Neural progenitor cell (in vitro differentiated cells): Measurements from ENCODE around the gene CFAP206. TPM values are rescaled to one million over a fixed set of nuclear protein-coding genes. Genes with fewer than 3 reads are reported as not detected.

Experiments used
- DNase-seq: peaks from one replicate; pipeline ENCODE4 v3.0.0-alpha.2; 2016; ENCODE audit warnings: low spot score
- H2AFZ ChIP-seq: fragments of 200-600 bp; sonication (generic); replicated peaks from 2 replicates; pipeline ENCODE4 v1.6.1; 2016; ENCODE audit warnings: antibody characterized with exemption
- H3F3A ChIP-seq: fragments of 200-600 bp; sonication (generic); 2 replicates; pipeline ENCODE4 v1.6.1; 2016; ENCODE audit warnings: antibody characterized with exemption, low read depth
- H3K27ac ChIP-seq: fragments of 200-600 bp; sonication (generic); 2 replicates; pipeline ENCODE4 v1.5.1; 2016; ENCODE audit warnings: mild to moderate bottlenecking
- H3K27me3 ChIP-seq: fragments of 200-600 bp; sonication (generic); 2 replicates; pipeline ENCODE4 v1.6.1; 2016; ENCODE audit warnings: mild to moderate bottlenecking, moderate library complexity
- H3K36me3 ChIP-seq: fragments of 200-600 bp; sonication (generic); 2 replicates; pipeline ENCODE4 v1.5.1; 2016
- H3K4me1 ChIP-seq: fragments of 200-600 bp; sonication (generic); 2 replicates; pipeline ENCODE4 v1.6.1; 2016; ENCODE audit warnings: mixed run types
- H3K4me2 ChIP-seq: fragments of 200-600 bp; sonication (generic); 2 replicates; pipeline ENCODE4 v1.6.1; 2016
- H3K4me3 ChIP-seq: fragments of 200-600 bp; sonication (generic); 2 replicates; pipeline ENCODE4 v1.5.1; 2016
- H3K79me2 ChIP-seq: fragments of 200-600 bp; sonication (generic); 2 replicates; pipeline ENCODE4 v1.6.1; 2016; ENCODE audit warnings: low read depth
- H3K9ac ChIP-seq: fragments of 200-600 bp; sonication (generic); 2 replicates; pipeline ENCODE4 v1.6.1; 2016
- H3K9me3 ChIP-seq: fragments of 200-600 bp; sonication (generic); 2 replicates; pipeline ENCODE4 v1.5.1; 2016; ENCODE audit warnings: low read depth
- H4K20me1 ChIP-seq: fragments of 200-600 bp; sonication (generic); 2 replicates; pipeline ENCODE4 v1.6.1; 2016; ENCODE audit warnings: low read depth
- H3K27ac Mint-ChIP-seq: 3 replicates; pipeline ENCODE4 v1.8.0; 2021; ENCODE audit warnings: mixed read lengths
- H3K27me3 Mint-ChIP-seq: 2 replicates; pipeline ENCODE4 v1.8.0; 2022; ENCODE audit warnings: low read depth, mild to moderate bottlenecking, inconsistent platforms, moderate library complexity, mixed read lengths; ENCODE audit not compliant: insufficient read depth
- H3K36me3 Mint-ChIP-seq: 3 replicates; pipeline ENCODE4 v1.8.0; 2021; ENCODE audit warnings: mixed read lengths
- H3K4me1 Mint-ChIP-seq: 3 replicates; pipeline ENCODE4 v1.8.0; 2021; ENCODE audit warnings: mixed read lengths
- H3K4me3 Mint-ChIP-seq: 3 replicates; pipeline ENCODE4 v1.8.0; 2021; ENCODE audit warnings: mild to moderate bottlenecking, moderate library complexity, mixed read lengths
- H3K9me3 Mint-ChIP-seq: 3 replicates; pipeline ENCODE4 v1.8.0; 2020; ENCODE audit warnings: mixed read lengths
- EZH2 ChIP-seq: fragments of 200-600 bp; sonication (generic); IDR thresholded peaks from 2 replicates; pipeline ENCODE4 v1.6.1; 2017; ENCODE audit warnings: antibody characterized with exemption, mild to moderate bottlenecking, moderate library complexity
- EZH2phosphoT487 ChIP-seq: fragments of 200-600 bp; sonication (generic); IDR thresholded peaks from 2 replicates; pipeline ENCODE4 v1.6.1; 2017; ENCODE audit warnings: antibody characterized with exemption
- total RNA-seq: library from RNA; depleted of rRNA; stranded (reverse); fragments of >200 nt; gene quantifications from 2 replicates; pipeline ENCODE4 v1.2.3, GENCODE V29; 2015; ENCODE audit warnings: low replicate concordance
- TF ChIP-seq, protein P1 (sequence below): fragments of 200-600 bp; sonication (generic); IDR thresholded peaks from 2 replicates; pipeline ENCODE4 v1.5.1; 2017; ENCODE audit warnings: antibody characterized with exemption, mild to moderate bottlenecking

Gene CFAP206
- total RNA-seq, 1 donor from 2014 or later, result 0.52 TPM

GRCh38 chr6:87407561-87407900, 241 bp upstream of the CFAP206 start:
- H3F3A ChIP-seq, result peaks cover 9% of the 10 kb centered on the region
- H3K36me3 ChIP-seq, result no peaks in the 10 kb centered on the region
- no peaks in the 10 kb centered on the region for H3K36me3 Mint-ChIP-seq
- H3K79me2 ChIP-seq, result no peaks in the 10 kb centered on the region
- peak overlapping the region; percentile 76 for H3K4me2 ChIP-seq
- peaks cover 2% of the 10 kb centered on the region for H3K4me1 Mint-ChIP-seq
- no peaks in the 10 kb centered on the region for H4K20me1 ChIP-seq
- TF ChIP-seq EZH2 (no peak), EZH2phosphoT487 (no peak)
- TF ChIP-seq, protein P1, sequence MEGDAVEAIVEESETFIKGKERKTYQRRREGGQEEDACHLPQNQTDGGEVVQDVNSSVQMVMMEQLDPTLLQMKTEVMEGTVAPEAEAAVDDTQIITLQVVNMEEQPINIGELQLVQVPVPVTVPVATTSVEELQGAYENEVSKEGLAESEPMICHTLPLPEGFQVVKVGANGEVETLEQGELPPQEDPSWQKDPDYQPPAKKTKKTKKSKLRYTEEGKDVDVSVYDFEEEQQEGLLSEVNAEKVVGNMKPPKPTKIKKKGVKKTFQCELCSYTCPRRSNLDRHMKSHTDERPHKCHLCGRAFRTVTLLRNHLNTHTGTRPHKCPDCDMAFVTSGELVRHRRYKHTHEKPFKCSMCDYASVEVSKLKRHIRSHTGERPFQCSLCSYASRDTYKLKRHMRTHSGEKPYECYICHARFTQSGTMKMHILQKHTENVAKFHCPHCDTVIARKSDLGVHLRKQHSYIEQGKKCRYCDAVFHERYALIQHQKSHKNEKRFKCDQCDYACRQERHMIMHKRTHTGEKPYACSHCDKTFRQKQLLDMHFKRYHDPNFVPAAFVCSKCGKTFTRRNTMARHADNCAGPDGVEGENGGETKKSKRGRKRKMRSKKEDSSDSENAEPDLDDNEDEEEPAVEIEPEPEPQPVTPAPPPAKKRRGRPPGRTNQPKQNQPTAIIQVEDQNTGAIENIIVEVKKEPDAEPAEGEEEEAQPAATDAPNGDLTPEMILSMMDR, result no peak
- peak overlapping the region; percentile 94 for H3K27ac Mint-ChIP-seq
- H3K27me3 Mint-ChIP-seq, result no peaks in the 10 kb centered on the region
- no peaks in the 10 kb centered on the region for H3K9me3 ChIP-seq
- H3K27ac ChIP-seq, result no peak overlapping the region
- peak overlapping the region; percentile 93 for H2AFZ ChIP-seq
- H3K4me3 Mint-ChIP-seq, result peak overlapping the region; percentile 96
- peaks cover 11% of the 10 kb centered on the region for H3K27me3 ChIP-seq
- H3K9ac ChIP-seq, result no peak overlapping the region
- H3K4me1 ChIP-seq, result no peaks in the 10 kb centered on the region
- DNase-seq, result no peak
- no peaks in the 10 kb centered on the region for H3K9me3 Mint-ChIP-seq
- H3K4me3 ChIP-seq, result peak overlapping the region; percentile 79

GRCh38 chr6:87408721-87409155, 966 bp downstream of the CFAP206 start:
- Histone ChIP-seq H3F3A (peaks cover 9% of the 10 kb centered on the region), H4K20me1 (no peaks in the 10 kb centered on the region), H3K4me1 (no peaks in the 10 kb centered on the region), H3K79me2 (no peaks in the 10 kb centered on the region), H3K27me3 (peaks cover 11% of the 10 kb centered on the region), H3K36me3 (no peaks in the 10 kb centered on the region), H3K9me3 (no peaks in the 10 kb centered on the region), H2AFZ (peak overlapping the region; percentile 94), H3K4me3 (peak overlapping the region; percentile 79), H3K9ac (peak overlapping the region; percentile 50), H3K27ac (no peak overlapping the region), H3K4me2 (peak overlapping the region; percentile 83)
- H3K4me3 Mint-ChIP-seq, result peak overlapping the region; percentile 96
- no peaks in the 10 kb centered on the region for H3K9me3 Mint-ChIP-seq
- no peak for DNase-seq
- peaks cover 2% of the 10 kb centered on the region for H3K4me1 Mint-ChIP-seq
- no peaks in the 10 kb centered on the region for H3K27me3 Mint-ChIP-seq
- H3K36me3 Mint-ChIP-seq, result no peaks in the 10 kb centered on the region
- TF ChIP-seq, protein P1, result no peak
- TF ChIP-seq EZH2phosphoT487 (no peak), EZH2 (no peak)
- H3K27ac Mint-ChIP-seq, result peak overlapping the region; percentile 95

DNA sequence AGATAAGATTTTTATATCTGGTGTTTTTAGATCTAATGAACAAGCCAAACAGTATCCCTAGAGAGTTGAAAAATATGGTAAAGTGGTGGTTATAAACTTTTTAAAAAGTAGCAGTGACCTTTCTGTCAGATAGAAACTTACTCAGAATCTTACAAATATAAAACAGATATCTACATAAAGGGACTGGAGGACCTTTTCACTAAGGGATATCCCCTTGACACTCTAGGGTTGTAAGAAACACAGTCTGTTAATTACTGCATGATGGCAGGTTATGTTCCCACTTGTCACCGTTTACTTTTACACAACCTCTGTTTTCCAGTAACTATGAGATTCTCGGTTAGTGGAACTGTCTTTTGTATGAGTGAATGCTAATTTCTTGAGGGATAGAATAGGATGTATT, 11.5 kb downstream of the CFAP206 start:
- Histone ChIP-seq H3K4me3 (no peak overlapping the region), H3K9me3 (no peaks in the 10 kb centered on the region), H3K4me1 (no peaks in the 10 kb centered on the region), H3K36me3 (no peaks in the 10 kb centered on the region), H3K9ac (no peak overlapping the region), H2AFZ (no peak overlapping the region), H3K79me2 (no peaks in the 10 kb centered on the region), H3K27me3 (no peaks in the 10 kb centered on the region), H3K27ac (no peak overlapping the region), H3K4me2 (no peak overlapping the region), H3F3A (no peaks in the 10 kb centered on the region), H4K20me1 (no peaks in the 10 kb centered on the region)
- no peak overlapping the region for H3K27ac Mint-ChIP-seq
- no peak for DNase-seq
- no peaks in the 10 kb centered on the region for H3K36me3 Mint-ChIP-seq
- TF ChIP-seq EZH2phosphoT487 (no peak), EZH2 (no peak)
- TF ChIP-seq, protein P1, result no peak
- H3K9me3 Mint-ChIP-seq, result no peaks in the 10 kb centered on the region
- no peaks in the 10 kb centered on the region for H3K4me1 Mint-ChIP-seq
- H3K27me3 Mint-ChIP-seq, result no peaks in the 10 kb centered on the region
- no peak overlapping the region for H3K4me3 Mint-ChIP-seq
